ENCODE measurements around the gene RCAN3.

- TF ChIP-seq TCF4 (CRISPR knock-in tag; IDR thresholded peaks at IDR 0.05; ENCODE audit: borderline replicate concordance), result no peak
- no peak for TF ChIP-seq ESRRG (CRISPR knock-in tag; IDR thresholded peaks at IDR 0.05)
- TF ChIP-seq ZFP30 (CRISPR knock-in tag; IDR thresholded peaks at IDR 0.05), result no peak
- no peak for TF ChIP-seq OSR1 (CRISPR knock-in tag; IDR thresholded peaks at IDR 0.05)
- no peak for TF ChIP-seq RARB (CRISPR knock-in tag; IDR thresholded peaks at IDR 0.05)
- TF ChIP-seq ZFP3 (CRISPR knock-in tag; IDR thresholded peaks at IDR 0.05), result no peak
- no peak for TF ChIP-seq CREB5 (CRISPR knock-in tag; IDR thresholded peaks at IDR 0.05; ENCODE audit: low read depth)
- no peak for TF ChIP-seq SNAI2 (CRISPR knock-in tag; IDR thresholded peaks at IDR 0.05)
- TF ChIP-seq ARNTL (CRISPR knock-in tag; IDR thresholded peaks at IDR 0.05; ENCODE audit: borderline replicate concordance, low read depth), result no peak
- TF ChIP-seq, protein P1, sequence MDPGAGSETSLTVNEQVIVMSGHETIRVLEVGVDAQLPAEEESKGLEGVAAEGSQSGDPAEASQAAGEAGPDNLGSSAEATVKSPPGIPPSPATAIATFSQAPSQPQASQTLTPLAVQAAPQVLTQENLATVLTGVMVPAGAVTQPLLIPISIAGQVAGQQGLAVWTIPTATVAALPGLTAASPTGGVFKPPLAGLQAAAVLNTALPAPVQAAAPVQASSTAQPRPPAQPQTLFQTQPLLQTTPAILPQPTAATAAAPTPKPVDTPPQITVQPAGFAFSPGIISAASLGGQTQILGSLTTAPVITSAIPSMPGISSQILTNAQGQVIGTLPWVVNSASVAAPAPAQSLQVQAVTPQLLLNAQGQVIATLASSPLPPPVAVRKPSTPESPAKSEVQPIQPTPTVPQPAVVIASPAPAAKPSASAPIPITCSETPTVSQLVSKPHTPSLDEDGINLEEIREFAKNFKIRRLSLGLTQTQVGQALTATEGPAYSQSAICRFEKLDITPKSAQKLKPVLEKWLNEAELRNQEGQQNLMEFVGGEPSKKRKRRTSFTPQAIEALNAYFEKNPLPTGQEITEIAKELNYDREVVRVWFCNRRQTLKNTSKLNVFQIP (CRISPR knock-in tag; IDR thresholded peaks at IDR 0.05; ENCODE audit: borderline replicate concordance, low read depth), result no peak
- no peak for TF ChIP-seq CSDC2 (CRISPR knock-in tag; IDR thresholded peaks at IDR 0.05)
- TF ChIP-seq, protein P2, sequence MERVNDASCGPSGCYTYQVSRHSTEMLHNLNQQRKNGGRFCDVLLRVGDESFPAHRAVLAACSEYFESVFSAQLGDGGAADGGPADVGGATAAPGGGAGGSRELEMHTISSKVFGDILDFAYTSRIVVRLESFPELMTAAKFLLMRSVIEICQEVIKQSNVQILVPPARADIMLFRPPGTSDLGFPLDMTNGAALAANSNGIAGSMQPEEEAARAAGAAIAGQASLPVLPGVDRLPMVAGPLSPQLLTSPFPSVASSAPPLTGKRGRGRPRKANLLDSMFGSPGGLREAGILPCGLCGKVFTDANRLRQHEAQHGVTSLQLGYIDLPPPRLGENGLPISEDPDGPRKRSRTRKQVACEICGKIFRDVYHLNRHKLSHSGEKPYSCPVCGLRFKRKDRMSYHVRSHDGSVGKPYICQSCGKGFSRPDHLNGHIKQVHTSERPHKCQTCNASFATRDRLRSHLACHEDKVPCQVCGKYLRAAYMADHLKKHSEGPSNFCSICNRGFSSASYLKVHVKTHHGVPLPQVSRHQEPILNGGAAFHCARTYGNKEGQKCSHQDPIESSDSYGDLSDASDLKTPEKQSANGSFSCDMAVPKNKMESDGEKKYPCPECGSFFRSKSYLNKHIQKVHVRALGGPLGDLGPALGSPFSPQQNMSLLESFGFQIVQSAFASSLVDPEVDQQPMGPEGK (CRISPR knock-in tag; IDR thresholded peaks at IDR 0.05; ENCODE audit: borderline replicate concordance), result no peak
Observed at GRCh38 chr1:24548070-24548469, 45.4 kb downstream of the RCAN3 start.
